GM19467 (cell line): ENCODE results near the gene ATRNL1.

Experiments used
- ATAC-seq: cut with Tn5 transposase; IDR thresholded peaks from one replicate; pipeline ENCODE4 v1.9.1; 2021; ENCODE audit warnings: mild to moderate bottlenecking, moderate library complexity; ENCODE audit not compliant: unreplicated experiment

Gene ATRNL1

GRCh38 chr10:115974816-115975430, 881.8 kb downstream of the ATRNL1 start:
- no peak for ATAC-seq

- no peak for ATAC-seq
Observed at GRCh38 chr10:115975506-115975905, 882.3 kb downstream of the ATRNL1 start.

GRCh38 chr10:115976342-115976741, 883.2 kb downstream of the ATRNL1 start:
- no peak for ATAC-seq

GRCh38 chr10:115977855-115978254, 884.7 kb downstream of the ATRNL1 start:
- ATAC-seq, result no peak

- ATAC-seq, result no peak
Observed at GRCh38 chr10:115979576-115979975, 886.4 kb downstream of the ATRNL1 start.

GRCh38 chr10:115980470-115980869, 887.3 kb downstream of the ATRNL1 start:
- ATAC-seq, result no peak

GRCh38 chr10:115981081-115981480, 887.9 kb downstream of the ATRNL1 start:
- ATAC-seq, result no peak

GRCh38 chr10:115982076-115982475, 888.9 kb downstream of the ATRNL1 start:
- ATAC-seq, result no peak

- ATAC-seq, result no peak
Observed at GRCh38 chr10:115982526-115982925, 889.4 kb downstream of the ATRNL1 start.

GRCh38 chr10:115985786-115986185, 892.6 kb downstream of the ATRNL1 start:
- ATAC-seq, result no peak

GRCh38 chr10:115988380-115988779, 895.2 kb downstream of the ATRNL1 start:
- ATAC-seq, result no peak

- no peak for ATAC-seq
Observed at GRCh38 chr10:115989621-115990020, 896.5 kb downstream of the ATRNL1 start.

- no peak for ATAC-seq
Observed at GRCh38 chr10:115992236-115992986, 899.2 kb downstream of the ATRNL1 start.

- ATAC-seq, result no peak
Observed at GRCh38 chr10:115996031-115996430, 902.9 kb downstream of the ATRNL1 start.

- ATAC-seq, result no peak
Observed at GRCh38 chr10:115998301-115998700, 905.1 kb downstream of the ATRNL1 start.
